C4-2B (cell line): Measurements from ENCODE around the gene RSRC1.

Source experiments
- ZFX ChIP-seq: fragments of 450-650 bp; IDR thresholded peaks from 2 replicates; pipeline ENCODE4 v1.6.1; 2017
- TF ChIP-seq, protein P1 (sequence below): fragments of 450-650 bp; conservative IDR thresholded peaks from 2 replicates; pipeline ENCODE4 v1.5.1; 2017; ENCODE audit warnings: mild to moderate bottlenecking

GRCh38 chr3:158539414-158540014, 429.6 kb downstream of the RSRC1 start:
- TF ChIP-seq, protein P1, sequence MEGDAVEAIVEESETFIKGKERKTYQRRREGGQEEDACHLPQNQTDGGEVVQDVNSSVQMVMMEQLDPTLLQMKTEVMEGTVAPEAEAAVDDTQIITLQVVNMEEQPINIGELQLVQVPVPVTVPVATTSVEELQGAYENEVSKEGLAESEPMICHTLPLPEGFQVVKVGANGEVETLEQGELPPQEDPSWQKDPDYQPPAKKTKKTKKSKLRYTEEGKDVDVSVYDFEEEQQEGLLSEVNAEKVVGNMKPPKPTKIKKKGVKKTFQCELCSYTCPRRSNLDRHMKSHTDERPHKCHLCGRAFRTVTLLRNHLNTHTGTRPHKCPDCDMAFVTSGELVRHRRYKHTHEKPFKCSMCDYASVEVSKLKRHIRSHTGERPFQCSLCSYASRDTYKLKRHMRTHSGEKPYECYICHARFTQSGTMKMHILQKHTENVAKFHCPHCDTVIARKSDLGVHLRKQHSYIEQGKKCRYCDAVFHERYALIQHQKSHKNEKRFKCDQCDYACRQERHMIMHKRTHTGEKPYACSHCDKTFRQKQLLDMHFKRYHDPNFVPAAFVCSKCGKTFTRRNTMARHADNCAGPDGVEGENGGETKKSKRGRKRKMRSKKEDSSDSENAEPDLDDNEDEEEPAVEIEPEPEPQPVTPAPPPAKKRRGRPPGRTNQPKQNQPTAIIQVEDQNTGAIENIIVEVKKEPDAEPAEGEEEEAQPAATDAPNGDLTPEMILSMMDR: peak; percentile 87
- TF ChIP-seq ZFX: no peak
